ENCODE measurements around the gene ROR1.

ROR1 gene

GRCh38 chr1:64121766-64122385, 348.1 kb downstream of the ROR1 start:
- Histone ChIP-seq H3K9ac (ENCODE audit: low read length) (no peak overlapping the region), H3K14ac (ENCODE audit: low read length in 2 of 2) (no peak overlapping the region), H3K36me3 (ENCODE audit: control insufficient read depth in 1 of 2, insufficient read depth in 2 of 2, low read depth in 1 of 2, low read length in 2 of 2) (no peaks in the 10 kb centered on the region), H3K9me3 (ENCODE audit: control insufficient read depth, low read length) (no peaks in the 10 kb centered on the region), H3K23ac (ENCODE audit: low read length in 2 of 2) (no peak overlapping the region), H4K91ac (ENCODE audit: low read length) (no peak overlapping the region), H4K8ac (ENCODE audit: low read length) (no peak overlapping the region), H3K79me1 (replicated peaks; ENCODE audit: low read length, poor library complexity, severe bottlenecking) (peaks cover 3% of the 10 kb centered on the region), H2AK5ac (ENCODE audit: low read length, severe bottlenecking) (peak overlapping the region; percentile 40), H3K4me3 (ENCODE audit: insufficient read depth in 1 of 2, low read depth in 1 of 2, low read length in 2 of 2) (no peak overlapping the region), H2BK12ac (ENCODE audit: low read length in 2 of 2) (peak overlapping the region in 1 of 2 experiments; percentile 41), H3K27ac (ENCODE audit: low read length, poor library complexity, severe bottlenecking) (peak overlapping the region; percentile 94), H3K18ac (ENCODE audit: low read depth in 1 of 2, low read length in 2 of 2) (no peak overlapping the region), H3K4me1 (ENCODE audit: control insufficient read depth, insufficient read depth, low read depth, low read length) (peaks cover 6% of the 10 kb centered on the region), H3K4me2 (ENCODE audit: low read length, poor library complexity, severe bottlenecking) (peak overlapping the region; percentile 51), H3K4ac (ENCODE audit: low read depth in 1 of 2, low read length in 2 of 2) (no peak overlapping the region), H3K27me3 (ENCODE audit: control insufficient read depth in 1 of 2, insufficient read depth in 1 of 2, low read length in 2 of 2) (no peaks in the 10 kb centered on the region), H2BK120ac (ENCODE audit: low read depth, low read length) (no peak overlapping the region), H2BK15ac (ENCODE audit: low read depth, poor library complexity, severe bottlenecking) (no peak overlapping the region), H2BK5ac (ENCODE audit: low read depth, low read length, poor library complexity, severe bottlenecking) (peak overlapping the region; percentile 63), H2AFZ (ENCODE audit: low read depth, low read length) (no peak overlapping the region)
- 100% methylated on average over 1 of the region's 1 CpG for WGBS
- DNase-seq: no peak

DNA sequence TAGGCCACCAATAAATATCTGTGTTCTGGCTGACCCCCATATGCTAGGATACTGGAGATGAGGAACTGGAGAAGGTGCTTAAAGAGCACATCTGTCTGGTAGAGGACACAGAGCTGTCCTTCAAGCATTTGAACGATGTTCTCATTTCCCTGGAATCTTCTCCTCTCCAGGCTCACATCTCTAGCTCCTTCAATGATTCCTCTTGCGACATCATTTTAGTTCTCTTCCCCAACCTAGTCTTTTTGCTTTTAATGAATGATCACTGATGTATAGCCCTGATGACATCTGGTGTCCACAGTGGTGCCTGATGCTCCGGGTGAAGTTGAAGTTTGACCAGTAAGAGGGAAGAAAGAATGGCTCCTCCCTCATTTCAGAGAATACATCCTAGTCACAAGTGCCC, 348.8 kb downstream of the ROR1 start:
- no peak overlapping the region for H3K18ac ChIP-seq (ENCODE audit: low read depth in 1 of 2, low read length in 2 of 2)
- no peaks in the 10 kb centered on the region for H3K27me3 ChIP-seq (ENCODE audit: control insufficient read depth in 1 of 2, insufficient read depth in 1 of 2, low read length in 2 of 2)
- H3K9me3 ChIP-seq (ENCODE audit: control insufficient read depth, low read length): no peaks in the 10 kb centered on the region
- no peak overlapping the region for H3K9ac ChIP-seq (ENCODE audit: low read length)
- H4K91ac ChIP-seq (ENCODE audit: low read length): no peak overlapping the region
- H3K79me1 ChIP-seq (replicated peaks; ENCODE audit: low read length, poor library complexity, severe bottlenecking): peaks cover 2% of the 10 kb centered on the region
- peak overlapping the region in 1 of 2 experiments; percentile 14 for H3K23ac ChIP-seq (ENCODE audit: low read length in 2 of 2)
- DNase-seq: peak; percentile 22
- no peaks in the 10 kb centered on the region for H3K36me3 ChIP-seq (ENCODE audit: control insufficient read depth in 1 of 2, insufficient read depth in 2 of 2, low read depth in 1 of 2, low read length in 2 of 2)
- H2BK120ac ChIP-seq (ENCODE audit: low read depth, low read length): no peak overlapping the region
- H2BK5ac ChIP-seq (ENCODE audit: low read depth, low read length, poor library complexity, severe bottlenecking): no peak overlapping the region
- H2AK5ac ChIP-seq (ENCODE audit: low read length, severe bottlenecking): peak overlapping the region; percentile 98
- H3K14ac ChIP-seq (ENCODE audit: low read length in 2 of 2): no peak overlapping the region
- H2AFZ ChIP-seq (ENCODE audit: low read depth, low read length): no peak overlapping the region
- no peak overlapping the region for H2BK12ac ChIP-seq (ENCODE audit: low read length in 2 of 2)
- H2BK15ac ChIP-seq (ENCODE audit: low read depth, poor library complexity, severe bottlenecking): no peak overlapping the region
- H3K4ac ChIP-seq (ENCODE audit: low read depth in 1 of 2, low read length in 2 of 2): no peak overlapping the region
- H3K4me2 ChIP-seq (ENCODE audit: low read length, poor library complexity, severe bottlenecking): no peak overlapping the region
- H3K4me1 ChIP-seq (ENCODE audit: control insufficient read depth, insufficient read depth, low read depth, low read length): peaks cover 6% of the 10 kb centered on the region
- peak overlapping the region; percentile 86 for H3K27ac ChIP-seq (ENCODE audit: low read length, poor library complexity, severe bottlenecking)
- no peak overlapping the region for H4K8ac ChIP-seq (ENCODE audit: low read length)
- 87% methylated on average over 3 of the region's 3 CpGs for WGBS
- H3K4me3 ChIP-seq (ENCODE audit: insufficient read depth in 1 of 2, low read depth in 1 of 2, low read length in 2 of 2): no peak overlapping the region

GRCh38 chr1:64124704-64125440, 351.1 kb downstream of the ROR1 start:
- Histone ChIP-seq H3K79me1 (replicated peaks; ENCODE audit: low read length, poor library complexity, severe bottlenecking) (peaks cover 2% of the 10 kb centered on the region), H3K23ac (ENCODE audit: low read length in 2 of 2) (no peak overlapping the region), H2BK12ac (ENCODE audit: low read length in 2 of 2) (no peak overlapping the region), H3K36me3 (ENCODE audit: control insufficient read depth in 1 of 2, insufficient read depth in 2 of 2, low read depth in 1 of 2, low read length in 2 of 2) (no peaks in the 10 kb centered on the region), H3K18ac (ENCODE audit: low read depth in 1 of 2, low read length in 2 of 2) (no peak overlapping the region), H3K4me1 (ENCODE audit: control insufficient read depth, insufficient read depth, low read depth, low read length) (peaks cover 6% of the 10 kb centered on the region), H4K91ac (ENCODE audit: low read length) (no peak overlapping the region), H2BK15ac (ENCODE audit: low read depth, poor library complexity, severe bottlenecking) (no peak overlapping the region), H3K14ac (ENCODE audit: low read length in 2 of 2) (no peak overlapping the region), H2BK120ac (ENCODE audit: low read depth, low read length) (no peak overlapping the region), H2AK5ac (ENCODE audit: low read length, severe bottlenecking) (peak overlapping the region; percentile 4), H3K4me2 (ENCODE audit: low read length, poor library complexity, severe bottlenecking) (no peak overlapping the region), H3K9ac (ENCODE audit: low read length) (no peak overlapping the region), H3K4me3 (ENCODE audit: insufficient read depth in 1 of 2, low read depth in 1 of 2, low read length in 2 of 2) (peak overlapping the region in 1 of 2 experiments; percentile 16), H3K27ac (ENCODE audit: low read length, poor library complexity, severe bottlenecking) (no peak overlapping the region), H3K27me3 (ENCODE audit: control insufficient read depth in 1 of 2, insufficient read depth in 1 of 2, low read length in 2 of 2) (no peaks in the 10 kb centered on the region), H3K9me3 (ENCODE audit: control insufficient read depth, low read length) (no peaks in the 10 kb centered on the region), H3K4ac (ENCODE audit: low read depth in 1 of 2, low read length in 2 of 2) (no peak overlapping the region), H2AFZ (ENCODE audit: low read depth, low read length) (no peak overlapping the region), H4K8ac (ENCODE audit: low read length) (no peak overlapping the region), H2BK5ac (ENCODE audit: low read depth, low read length, poor library complexity, severe bottlenecking) (no peak overlapping the region)
- WGBS: 97% methylated on average over 5 of the region's 7 CpGs
- no peak for DNase-seq

GRCh38 chr1:64126581-64126980, 352.8 kb downstream of the ROR1 start:
- H3K14ac ChIP-seq (ENCODE audit: low read length in 2 of 2): no peak overlapping the region
- WGBS: 40% methylated on average over 1 of the region's 1 CpG
- no peak overlapping the region for H3K18ac ChIP-seq (ENCODE audit: low read depth in 1 of 2, low read length in 2 of 2)

More at GRCh38 chr1:64126581-64126980, 352.8 kb downstream of the ROR1 start:
- H2BK12ac ChIP-seq (ENCODE audit: low read length in 2 of 2): no peak overlapping the region
- H3K4me1 ChIP-seq (ENCODE audit: control insufficient read depth, insufficient read depth, low read depth, low read length): peaks cover 3% of the 10 kb centered on the region
- H2AFZ ChIP-seq (ENCODE audit: low read depth, low read length): no peak overlapping the region
- no peak overlapping the region for H3K4me3 ChIP-seq (ENCODE audit: insufficient read depth in 1 of 2, low read depth in 1 of 2, low read length in 2 of 2)
- DNase-seq: no peak
- no peak overlapping the region for H3K4ac ChIP-seq (ENCODE audit: low read depth in 1 of 2, low read length in 2 of 2)
- H4K91ac ChIP-seq (ENCODE audit: low read length): no peak overlapping the region
- no peaks in the 10 kb centered on the region for H3K9me3 ChIP-seq (ENCODE audit: control insufficient read depth, low read length)
- no peaks in the 10 kb centered on the region for H3K27me3 ChIP-seq (ENCODE audit: control insufficient read depth in 1 of 2, insufficient read depth in 1 of 2, low read length in 2 of 2)
- no peak overlapping the region for H2BK120ac ChIP-seq (ENCODE audit: low read depth, low read length)
- no peak overlapping the region for H2BK5ac ChIP-seq (ENCODE audit: low read depth, low read length, poor library complexity, severe bottlenecking)
- no peak overlapping the region for H3K23ac ChIP-seq (ENCODE audit: low read length in 2 of 2)
- no peak overlapping the region for H3K4me2 ChIP-seq (ENCODE audit: low read length, poor library complexity, severe bottlenecking)
- H2AK5ac ChIP-seq (ENCODE audit: low read length, severe bottlenecking): no peak overlapping the region
- H3K27ac ChIP-seq (ENCODE audit: low read length, poor library complexity, severe bottlenecking): no peak overlapping the region
- peaks cover 2% of the 10 kb centered on the region for H3K79me1 ChIP-seq (replicated peaks; ENCODE audit: low read length, poor library complexity, severe bottlenecking)
- no peak overlapping the region for H4K8ac ChIP-seq (ENCODE audit: low read length)
- no peaks in the 10 kb centered on the region for H3K36me3 ChIP-seq (ENCODE audit: control insufficient read depth in 1 of 2, insufficient read depth in 2 of 2, low read depth in 1 of 2, low read length in 2 of 2)
- H3K9ac ChIP-seq (ENCODE audit: low read length): no peak overlapping the region
- no peak overlapping the region for H2BK15ac ChIP-seq (ENCODE audit: low read depth, poor library complexity, severe bottlenecking)
